Adipocyte (in vitro differentiated cells): Measurements from ENCODE around the gene FAM53A.

ENCODE experiments used
- DNase-seq: peaks from one replicate; pipeline ENCODE4 v3.0.0-alpha.2; 2015; ENCODE audit warnings: low read depth
- H3K27me3 ChIP-seq: replicated peaks from 2 replicates; pipeline ENCODE4 v1.7.0; 2013; ENCODE audit warnings: mild to moderate bottlenecking, low read length, moderate library complexity; ENCODE audit not compliant: control insufficient read depth, insufficient read depth
- H3K36me3 ChIP-seq: 2 replicates; pipeline ENCODE4 v1.7.0; 2013; ENCODE audit warnings: low read length, mild to moderate bottlenecking, moderate library complexity; ENCODE audit not compliant: control insufficient read depth, insufficient read depth, severe bottlenecking
- H3K4me1 ChIP-seq: 2 replicates; pipeline ENCODE4 v1.7.0; 2013; ENCODE audit warnings: mild to moderate bottlenecking, low read length, moderate library complexity; ENCODE audit not compliant: control insufficient read depth, insufficient read depth
- H3K4me3 ChIP-seq: 2 replicates; pipeline ENCODE4 v1.7.0; 2013; ENCODE audit warnings: mild to moderate bottlenecking, low read length, moderate library complexity
- H3K9ac ChIP-seq: 2 replicates; pipeline ENCODE4 v1.7.0; 2013; ENCODE audit warnings: mild to moderate bottlenecking, low read length, moderate library complexity
- H3K9me3 ChIP-seq: 2 replicates; pipeline ENCODE4 v1.7.0; 2013; ENCODE audit warnings: mild to moderate bottlenecking, low read length, moderate library complexity; ENCODE audit not compliant: control insufficient read depth

Gene FAM53A

GRCh38 chr4:1666391-1666790 is 17.7 kb downstream of the FAM53A start:
- Histone ChIP-seq H3K4me3 (no peak overlapping the region), H3K36me3 (no peaks in the 10 kb centered on the region), H3K4me1 (no peaks in the 10 kb centered on the region), H3K27me3 (no peaks in the 10 kb centered on the region), H3K9ac (no peak overlapping the region), H3K9me3 (no peaks in the 10 kb centered on the region)
- DNase-seq, result no peak

GRCh38 chr4:1664141-1664540 is 20.0 kb downstream of the FAM53A start:
- DNase-seq, result no peak
- no peaks in the 10 kb centered on the region for H3K4me1 ChIP-seq
- no peak overlapping the region for H3K9ac ChIP-seq
- no peak overlapping the region for H3K4me3 ChIP-seq
- no peaks in the 10 kb centered on the region for H3K9me3 ChIP-seq
- H3K27me3 ChIP-seq, result no peaks in the 10 kb centered on the region
- H3K36me3 ChIP-seq, result no peaks in the 10 kb centered on the region

GRCh38 chr4:1663549-1663948 is 20.6 kb downstream of the FAM53A start:
- H3K27me3 ChIP-seq, result no peaks in the 10 kb centered on the region
- no peak for DNase-seq
- no peak overlapping the region for H3K9ac ChIP-seq
- no peak overlapping the region for H3K4me3 ChIP-seq
- no peaks in the 10 kb centered on the region for H3K9me3 ChIP-seq
- no peaks in the 10 kb centered on the region for H3K4me1 ChIP-seq
- H3K36me3 ChIP-seq, result no peaks in the 10 kb centered on the region

- no peak overlapping the region for H3K9ac ChIP-seq
- no peaks in the 10 kb centered on the region for H3K9me3 ChIP-seq
- no peak for DNase-seq
- no peaks in the 10 kb centered on the region for H3K27me3 ChIP-seq
- no peaks in the 10 kb centered on the region for H3K4me1 ChIP-seq
- no peak overlapping the region for H3K4me3 ChIP-seq
- no peaks in the 10 kb centered on the region for H3K36me3 ChIP-seq
Observed at GRCh38 chr4:1661695-1662094, 22.4 kb downstream of the FAM53A start.

- Histone ChIP-seq H3K27me3 (no peaks in the 10 kb centered on the region), H3K4me1 (no peaks in the 10 kb centered on the region), H3K4me3 (no peak overlapping the region), H3K36me3 (no peaks in the 10 kb centered on the region), H3K9me3 (no peaks in the 10 kb centered on the region), H3K9ac (no peak overlapping the region)
- no peak for DNase-seq
Observed at GRCh38 chr4:1660948-1661677, 23.0 kb downstream of the FAM53A start.

- Histone ChIP-seq H3K4me3 (no peak overlapping the region), H3K9me3 (no peaks in the 10 kb centered on the region), H3K27me3 (no peaks in the 10 kb centered on the region), H3K4me1 (no peaks in the 10 kb centered on the region), H3K36me3 (no peaks in the 10 kb centered on the region), H3K9ac (no peak overlapping the region)
- no peak for DNase-seq
Observed at GRCh38 chr4:1659104-1660043, 24.7 kb downstream of the FAM53A start.

- Histone ChIP-seq H3K4me3 (no peak overlapping the region), H3K9ac (no peak overlapping the region), H3K9me3 (no peaks in the 10 kb centered on the region), H3K4me1 (no peaks in the 10 kb centered on the region), H3K27me3 (no peaks in the 10 kb centered on the region), H3K36me3 (no peaks in the 10 kb centered on the region)
- DNase-seq, result no peak
Observed at GRCh38 chr4:1658581-1658980, 25.5 kb downstream of the FAM53A start.

GRCh38 chr4:1658146-1658545 is 26.0 kb downstream of the FAM53A start:
- H3K27me3 ChIP-seq, result no peaks in the 10 kb centered on the region
- H3K4me3 ChIP-seq, result no peak overlapping the region
- no peaks in the 10 kb centered on the region for H3K4me1 ChIP-seq
- no peak for DNase-seq
- H3K36me3 ChIP-seq, result no peaks in the 10 kb centered on the region
- H3K9me3 ChIP-seq, result no peaks in the 10 kb centered on the region
- H3K9ac ChIP-seq, result no peak overlapping the region

GRCh38 chr4:1656986-1657385 is 27.1 kb downstream of the FAM53A start:
- Histone ChIP-seq H3K4me3 (no peak overlapping the region), H3K4me1 (no peaks in the 10 kb centered on the region), H3K36me3 (no peaks in the 10 kb centered on the region), H3K9ac (no peak overlapping the region), H3K9me3 (no peaks in the 10 kb centered on the region), H3K27me3 (no peaks in the 10 kb centered on the region)
- no peak for DNase-seq

GRCh38 chr4:1656132-1656531 is 28.0 kb downstream of the FAM53A start:
- H3K4me3 ChIP-seq, result no peak overlapping the region
- DNase-seq, result no peak
- no peaks in the 10 kb centered on the region for H3K36me3 ChIP-seq
- no peaks in the 10 kb centered on the region for H3K27me3 ChIP-seq
- no peak overlapping the region for H3K9ac ChIP-seq
- H3K9me3 ChIP-seq, result no peaks in the 10 kb centered on the region
- no peaks in the 10 kb centered on the region for H3K4me1 ChIP-seq

- Histone ChIP-seq H3K4me3 (no peak overlapping the region), H3K36me3 (no peaks in the 10 kb centered on the region), H3K9ac (no peak overlapping the region), H3K4me1 (no peaks in the 10 kb centered on the region), H3K27me3 (no peaks in the 10 kb centered on the region), H3K9me3 (no peaks in the 10 kb centered on the region)
- no peak for DNase-seq
Observed at GRCh38 chr4:1655676-1656075, 28.4 kb downstream of the FAM53A start.
